ENCODE results near the gene NAP1L4.
A peak's percentile ranks its signal among the peaks of the same experiment; 100 is the strongest.

NAP1L4 gene

DNA sequence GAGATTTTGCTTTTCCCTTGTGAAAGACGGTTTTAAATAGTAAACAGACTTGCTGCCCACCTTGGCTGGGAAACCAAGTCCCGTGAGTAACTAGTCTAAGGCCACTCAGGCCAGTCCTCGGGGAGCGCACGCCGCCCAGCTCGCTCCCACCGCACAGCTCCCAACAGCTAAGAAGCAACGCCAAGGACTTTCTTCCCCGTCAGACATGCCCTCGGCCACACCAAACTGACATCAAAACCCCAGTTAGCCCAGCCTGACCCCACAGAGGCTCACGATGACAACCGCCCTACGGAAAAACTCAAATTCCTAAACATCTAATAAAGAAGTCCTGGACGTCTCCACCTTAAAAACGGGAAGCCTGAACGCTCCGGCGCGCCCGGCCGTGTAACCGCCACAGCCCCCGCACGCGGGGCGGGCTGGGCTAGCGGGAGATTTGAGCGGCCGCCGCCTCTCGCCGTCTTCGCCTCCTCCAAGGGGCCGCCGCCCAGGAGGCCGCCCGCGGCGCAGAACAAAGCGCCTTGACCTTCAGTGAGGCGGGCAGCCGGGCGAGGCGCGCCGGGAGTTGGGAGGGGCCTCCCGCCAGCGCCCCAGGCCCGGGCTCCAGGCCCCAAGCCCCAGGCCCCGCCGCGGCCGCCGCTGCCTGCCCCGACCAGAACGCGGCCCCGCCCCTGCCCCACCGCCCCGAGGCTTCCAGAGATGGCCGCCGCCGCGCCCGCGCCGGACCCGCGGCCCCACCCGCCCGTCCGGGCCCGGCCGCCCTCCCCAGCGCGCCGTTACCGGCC, 486 bp downstream of the NAP1L4 start:
- DNase-seq: peak in 2 of 4 experiments; percentile 22 to 55

DNA sequence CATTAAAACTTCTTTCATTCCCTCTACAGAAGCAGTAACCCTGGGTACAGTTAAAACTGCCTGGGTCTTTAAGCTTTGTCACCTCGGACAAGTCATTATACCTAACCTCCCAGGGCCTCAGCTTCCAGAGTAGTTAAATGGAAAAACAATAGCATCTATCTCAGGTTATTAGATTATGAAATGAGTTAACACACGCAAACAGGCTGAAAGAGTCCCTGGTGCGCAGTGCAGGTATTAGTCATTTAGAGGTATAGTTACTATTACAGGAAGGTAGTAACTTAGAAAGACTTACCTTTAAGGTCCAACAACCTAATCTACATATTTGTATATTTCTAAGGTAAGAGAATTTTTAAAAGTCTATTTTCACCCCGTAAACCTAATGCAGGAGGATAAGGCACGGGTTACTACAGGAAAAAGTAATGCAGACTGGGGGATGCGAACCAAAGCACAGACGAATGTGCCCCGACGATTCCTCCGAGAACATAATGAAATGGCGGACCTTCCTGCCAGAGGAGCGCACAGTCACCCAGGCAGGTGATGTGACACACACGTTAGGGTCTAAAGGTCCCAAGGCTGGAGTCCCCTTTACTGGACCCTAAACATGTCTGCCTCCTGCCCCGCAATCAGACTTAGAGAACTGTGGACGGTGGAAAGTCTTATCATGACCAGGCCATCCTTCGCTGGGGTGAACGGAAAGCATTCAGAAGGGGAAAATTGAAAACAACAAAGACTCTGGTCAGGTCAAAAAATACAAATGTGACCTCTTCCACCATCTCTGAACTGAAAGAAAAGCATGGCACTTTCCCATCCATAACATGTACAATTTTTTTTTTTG, 1.3 kb downstream of the NAP1L4 start:
- peak in 1 of 4 experiments; percentile 21 for DNase-seq

DNA sequence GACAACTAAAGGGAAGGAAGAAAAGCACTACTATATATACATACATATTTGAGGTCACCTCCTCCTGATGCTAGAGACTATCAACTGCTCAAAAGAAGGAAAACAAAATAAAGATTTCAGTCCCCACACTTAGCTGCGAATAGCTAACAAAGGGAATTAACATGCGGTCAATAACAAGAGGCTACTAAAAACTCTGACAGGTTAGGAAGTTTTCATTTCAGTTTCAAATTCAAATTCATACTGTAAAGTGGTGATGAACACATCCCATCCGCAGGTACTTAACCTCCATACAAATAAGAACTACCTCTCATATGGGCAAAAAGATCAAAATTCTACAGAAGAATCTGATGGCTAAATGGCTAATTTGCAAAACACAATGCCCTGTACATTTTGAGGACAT, 2.6 kb downstream of the NAP1L4 start:
- DNase-seq: no peak

DNA sequence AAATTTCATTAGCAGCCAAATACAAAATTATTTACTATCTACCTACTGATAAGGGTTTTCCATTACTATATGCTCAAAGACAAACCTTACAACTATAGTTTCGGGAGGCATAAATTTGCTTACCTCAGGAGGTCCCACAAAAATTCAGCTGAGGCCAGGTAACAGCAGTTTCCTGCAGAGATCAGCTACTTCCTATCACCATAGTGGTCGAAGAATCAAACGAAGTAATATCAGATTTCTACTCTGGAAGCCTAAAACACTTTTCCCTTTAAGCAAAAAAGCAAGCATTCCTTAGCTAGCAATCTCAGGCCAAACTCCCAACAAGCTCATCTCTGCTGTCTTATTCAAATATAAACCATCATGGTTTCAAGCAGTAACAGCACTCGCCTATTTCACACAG, 3.1 kb downstream of the NAP1L4 start:
- DNase-seq: no peak

DNA sequence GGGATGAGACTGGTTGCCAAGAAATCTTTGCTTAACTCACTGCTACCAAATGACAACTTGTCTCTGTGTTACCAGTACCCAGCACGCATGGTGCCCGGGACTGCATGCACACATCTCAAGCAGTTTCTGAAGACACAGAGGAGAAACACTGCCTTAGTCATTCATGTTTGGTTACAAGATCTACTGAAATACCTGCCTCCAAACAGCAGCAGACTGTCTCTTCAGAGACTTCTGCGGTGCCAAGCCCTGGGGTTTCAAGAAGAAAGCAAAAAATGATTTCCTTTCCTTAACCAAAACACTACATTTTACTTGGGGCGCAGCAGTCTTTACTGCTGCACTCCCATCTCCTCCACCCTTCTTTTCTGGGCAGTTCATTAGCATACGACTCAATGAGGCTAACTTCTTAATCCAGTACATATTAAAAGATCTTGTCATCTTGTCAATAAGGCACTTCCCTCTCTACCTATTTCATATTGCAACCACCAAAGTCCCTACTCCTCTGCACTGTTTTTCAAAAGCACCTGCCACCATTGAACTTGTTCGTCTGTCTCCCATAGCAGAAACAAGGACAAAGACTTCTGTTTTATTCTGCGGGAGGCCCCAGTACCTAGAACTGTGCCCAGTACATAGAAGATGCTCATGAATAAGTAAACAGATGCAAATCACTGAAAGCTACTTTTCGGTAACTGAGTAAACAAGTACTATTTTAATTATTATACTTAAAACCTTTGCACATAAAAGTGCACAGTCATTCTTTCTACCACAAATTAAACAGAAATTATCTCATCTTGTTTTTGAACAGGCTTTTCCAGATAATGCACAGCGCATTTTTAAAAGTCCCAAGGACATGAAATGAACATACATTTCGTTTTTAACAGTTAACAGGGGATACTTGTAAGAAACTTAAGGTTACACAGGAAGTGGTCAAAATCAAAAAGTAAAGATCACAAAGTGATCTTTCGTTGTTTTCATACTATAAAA, 4.0 kb downstream of the NAP1L4 start:
- no peak for DNase-seq

DNA sequence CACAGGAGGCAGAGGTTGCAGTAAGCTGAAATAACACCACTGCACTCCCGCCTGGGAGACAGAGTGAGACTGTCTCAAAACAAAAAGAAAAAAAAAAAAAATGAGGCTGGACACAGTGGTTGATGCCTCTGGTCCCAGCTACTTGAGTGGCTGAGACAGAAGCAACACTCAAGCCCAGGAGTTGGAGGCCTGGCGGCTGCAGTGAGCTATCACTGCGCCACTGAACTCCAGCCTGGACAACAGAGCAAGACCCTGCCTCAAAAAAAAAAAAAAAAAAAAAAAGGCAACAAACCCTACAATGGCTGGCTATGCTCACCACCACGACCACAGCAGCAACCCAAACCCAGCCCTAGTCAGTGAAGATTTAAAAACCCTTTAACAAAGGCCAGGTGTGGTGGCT, 8.2 kb downstream of the NAP1L4 start:
- DNase-seq: no peak

DNA sequence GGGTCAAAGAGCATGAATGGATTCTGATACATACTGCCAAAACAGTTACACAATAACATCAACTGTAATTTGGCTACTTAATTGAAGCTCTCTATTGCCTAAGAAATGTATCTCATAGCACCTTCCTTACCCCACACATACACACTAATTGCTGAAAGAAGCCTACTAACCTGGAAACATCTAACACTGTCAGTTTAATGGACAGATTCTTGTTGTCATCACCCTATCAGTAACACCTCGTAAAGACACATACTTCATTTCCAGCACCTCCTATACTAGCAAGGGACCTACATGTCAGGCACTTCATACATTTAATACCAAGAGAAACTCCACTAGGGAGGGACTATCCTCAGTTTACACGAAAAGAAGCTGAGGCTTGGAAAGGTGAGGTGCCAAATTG, 9.9 kb downstream of the NAP1L4 start:
- no peak for DNase-seq

DNA sequence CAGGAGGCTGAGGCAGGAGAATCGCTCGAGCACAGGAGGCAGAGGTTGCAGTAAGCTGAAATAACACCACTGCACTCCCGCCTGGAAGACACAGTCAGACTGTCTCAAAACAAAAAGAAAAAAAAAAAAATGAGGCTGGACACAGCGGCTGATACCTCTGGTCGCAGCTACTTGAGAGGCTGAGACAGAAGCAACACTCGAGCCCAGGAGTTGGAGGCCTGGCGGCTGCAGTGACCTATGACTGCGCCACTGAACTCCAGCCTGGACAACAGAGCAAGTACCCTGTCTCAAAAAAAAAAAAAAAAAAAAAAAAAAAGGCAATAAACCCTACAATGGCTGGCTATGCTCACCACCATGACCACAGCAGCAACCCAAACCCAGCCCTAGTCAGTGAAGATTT, 11.0 kb downstream of the NAP1L4 start:
- DNase-seq: no peak

DNA sequence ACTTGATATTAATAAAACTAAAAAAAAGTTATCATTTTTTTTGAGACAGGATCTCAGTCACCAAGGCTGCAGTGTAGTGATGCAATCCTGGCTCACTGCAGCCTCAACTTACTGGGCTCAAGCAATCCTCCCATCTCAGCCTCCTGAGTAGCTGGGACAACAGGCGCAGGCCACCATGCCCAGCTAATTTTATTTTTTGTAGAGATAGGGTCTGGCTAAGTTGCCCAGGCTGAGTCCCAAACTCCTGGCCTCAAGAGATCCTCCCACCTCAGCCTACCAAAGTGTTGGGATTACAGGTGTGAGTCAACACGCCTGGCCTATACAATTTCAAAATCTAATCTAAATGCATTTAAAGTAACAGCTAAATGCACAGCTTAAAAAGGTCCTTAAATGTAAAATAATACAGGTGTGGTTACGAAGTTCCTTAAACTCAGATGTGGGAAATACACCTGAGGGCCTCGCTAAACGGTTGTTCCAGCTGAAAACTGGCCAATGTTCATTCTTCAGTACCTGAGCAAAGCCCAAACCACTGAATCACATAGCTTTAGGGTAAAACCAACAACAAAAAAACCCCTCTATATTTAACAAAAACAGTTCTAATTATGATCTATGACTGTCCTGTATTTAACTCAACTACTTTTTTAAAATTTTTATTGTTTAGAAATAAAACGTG, 11.8 kb downstream of the NAP1L4 start:
- DNase-seq: no peak

DNA sequence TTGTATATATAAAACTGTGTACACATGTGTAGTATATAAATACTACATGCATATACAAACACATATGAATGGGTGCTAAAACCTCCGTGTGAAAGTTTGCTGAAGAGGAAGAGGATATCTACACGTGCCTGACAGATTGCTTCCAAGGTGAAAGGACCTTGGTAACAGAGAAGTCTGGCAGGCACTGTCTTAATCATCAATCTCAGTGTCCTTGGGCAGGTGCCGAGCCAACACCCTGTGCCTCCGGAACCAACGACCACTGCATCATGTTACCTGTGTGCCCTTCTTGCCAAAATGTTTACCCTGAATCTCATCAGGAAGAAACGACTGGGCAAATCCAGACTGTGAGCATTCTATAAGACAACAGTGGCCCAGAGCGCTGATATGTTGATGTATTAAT, 15.0 kb downstream of the NAP1L4 start:
- DNase-seq: no peak

DNA sequence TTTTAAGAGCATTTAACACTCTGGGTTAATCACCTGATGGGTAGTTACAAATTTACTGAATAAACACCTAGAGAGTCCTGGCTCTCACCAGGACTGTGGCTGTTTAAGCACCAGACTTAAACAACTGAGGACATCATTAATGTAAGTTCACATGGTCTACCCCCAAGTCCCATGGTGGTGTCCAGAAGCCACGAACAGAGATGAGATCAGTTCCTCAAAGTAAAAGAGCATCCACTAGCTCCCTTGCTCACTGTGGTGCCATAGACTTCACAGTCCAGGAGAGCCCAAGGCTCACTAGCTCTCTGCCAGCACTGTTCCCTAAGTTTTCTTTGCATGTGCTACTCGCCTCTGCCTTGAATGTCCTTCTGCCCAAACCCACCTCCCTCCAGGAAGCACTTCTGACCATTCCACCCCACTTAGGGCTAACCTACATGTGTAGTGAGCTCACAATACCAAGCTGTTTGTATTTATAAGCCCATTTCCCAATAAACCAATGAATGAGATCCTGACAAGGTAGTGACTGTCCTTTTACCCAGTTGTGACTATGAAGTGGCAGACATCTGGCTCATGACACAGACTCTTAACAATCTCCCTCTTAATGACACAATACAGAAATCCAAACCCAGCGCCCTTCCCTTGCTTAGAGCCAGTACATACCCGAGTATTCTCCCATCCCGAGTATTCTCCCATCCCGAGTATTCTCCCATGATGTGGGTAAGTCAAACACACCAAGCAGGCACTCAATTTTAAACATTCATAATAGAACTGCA, 15.7 kb downstream of the NAP1L4 start:
- no peak for DNase-seq

DNA sequence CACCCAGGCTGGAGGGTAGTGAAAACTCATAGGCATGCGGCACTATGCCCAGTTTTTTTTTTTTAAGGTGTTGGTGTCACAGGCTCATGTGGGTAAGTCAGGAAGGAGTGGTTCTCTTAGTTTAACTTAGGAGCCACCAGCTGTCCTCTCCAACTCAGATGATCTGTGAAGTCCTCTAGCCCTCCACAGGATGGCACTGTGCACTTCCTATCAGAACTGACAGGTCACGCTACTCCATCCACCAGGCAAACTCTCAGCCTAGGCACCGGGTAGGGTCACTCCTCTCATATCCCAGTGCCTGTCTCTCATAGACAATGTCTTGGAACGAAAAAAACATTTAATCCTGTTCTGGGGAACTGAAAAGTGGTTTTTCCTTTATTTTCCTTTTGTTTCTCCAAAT, 16.5 kb downstream of the NAP1L4 start:
- peak in 1 of 4 experiments; percentile 17 for DNase-seq

DNA sequence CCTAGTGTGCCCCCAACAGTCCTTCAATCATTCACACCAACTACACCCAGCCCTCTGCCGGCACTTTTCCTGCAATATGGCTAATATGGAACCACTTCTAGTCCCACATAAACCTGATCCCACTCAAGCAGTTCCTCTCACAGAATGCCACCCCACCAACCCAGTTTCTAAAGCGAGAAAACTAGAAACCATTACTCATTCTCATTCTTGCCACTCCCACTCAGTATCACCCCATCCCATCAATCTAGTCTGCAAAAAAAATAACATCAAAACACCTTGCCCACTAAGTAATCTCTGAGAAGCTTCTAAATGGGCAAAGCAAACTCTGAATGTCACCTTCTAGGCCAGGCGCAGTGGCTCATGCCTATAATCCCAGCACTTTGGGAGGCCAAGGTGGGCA, 17.9 kb downstream of the NAP1L4 start:
- no peak for DNase-seq

DNA sequence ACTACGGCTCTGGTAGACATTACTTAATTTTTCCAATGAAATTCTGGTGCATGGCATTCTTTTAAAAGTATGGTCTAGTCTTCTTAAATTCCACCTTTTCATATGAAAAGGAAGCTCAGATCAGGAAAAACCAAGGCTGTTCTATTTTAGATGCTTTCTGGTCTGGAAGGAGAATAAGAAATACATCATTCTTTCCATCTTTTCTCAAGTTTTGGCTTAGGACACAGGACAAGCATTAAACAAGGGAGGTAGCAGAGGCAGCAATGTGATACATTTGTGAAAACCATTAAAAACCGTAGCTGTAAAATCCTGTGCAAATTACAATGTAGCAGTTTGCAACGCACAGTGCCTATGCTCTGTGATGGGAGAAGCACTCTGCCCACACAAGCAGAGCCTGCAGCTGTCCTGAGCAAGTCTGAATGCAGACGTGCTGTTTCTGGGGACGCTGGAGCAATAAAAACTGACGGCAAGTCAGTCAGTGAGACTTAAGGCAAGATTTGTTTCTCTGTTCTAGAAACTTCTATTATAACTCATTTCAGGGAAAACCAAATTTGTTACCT, 23.7 kb downstream of the NAP1L4 start:
- no peak for DNase-seq

DNA sequence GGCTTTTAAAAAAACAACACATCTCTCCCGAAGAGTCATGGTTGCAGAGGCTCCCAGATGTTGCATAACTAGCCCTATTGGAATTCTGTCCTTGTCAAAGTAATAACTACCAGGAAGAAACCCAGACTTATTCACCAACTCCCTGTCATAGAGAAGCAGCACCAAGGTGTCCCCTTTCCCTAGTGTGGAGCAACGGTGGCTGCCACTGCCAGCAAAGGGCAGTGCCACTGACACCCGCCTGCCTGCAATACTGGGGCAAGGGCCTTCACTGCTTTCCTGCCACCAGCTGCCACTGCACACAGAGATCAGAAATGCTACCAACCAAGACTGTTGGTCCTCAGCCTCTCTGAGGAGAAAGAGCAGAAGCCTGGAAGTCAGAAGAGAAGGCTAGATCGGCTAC, 27.3 kb downstream of the NAP1L4 start:
- no peak for DNase-seq

DNA sequence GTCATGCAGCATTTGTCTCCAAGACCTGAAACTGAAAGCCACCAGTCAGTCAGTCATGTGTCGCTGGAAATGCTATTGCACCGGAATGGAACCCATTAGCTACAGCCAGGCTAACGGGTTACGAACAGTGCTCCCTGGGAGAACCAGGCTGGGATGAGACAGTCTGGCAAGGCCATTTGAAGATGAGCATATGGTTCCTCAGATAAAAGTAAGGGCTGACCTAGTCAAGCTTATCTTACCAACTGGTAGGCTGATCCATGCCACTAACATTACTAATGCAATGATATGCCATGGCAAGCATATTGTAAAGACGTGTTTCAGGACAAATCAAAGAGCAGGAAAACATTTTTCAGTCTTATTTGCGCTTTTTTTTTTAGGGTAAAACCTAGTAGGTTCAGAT, 28.4 kb downstream of the NAP1L4 start:
- no peak for DNase-seq

DNA sequence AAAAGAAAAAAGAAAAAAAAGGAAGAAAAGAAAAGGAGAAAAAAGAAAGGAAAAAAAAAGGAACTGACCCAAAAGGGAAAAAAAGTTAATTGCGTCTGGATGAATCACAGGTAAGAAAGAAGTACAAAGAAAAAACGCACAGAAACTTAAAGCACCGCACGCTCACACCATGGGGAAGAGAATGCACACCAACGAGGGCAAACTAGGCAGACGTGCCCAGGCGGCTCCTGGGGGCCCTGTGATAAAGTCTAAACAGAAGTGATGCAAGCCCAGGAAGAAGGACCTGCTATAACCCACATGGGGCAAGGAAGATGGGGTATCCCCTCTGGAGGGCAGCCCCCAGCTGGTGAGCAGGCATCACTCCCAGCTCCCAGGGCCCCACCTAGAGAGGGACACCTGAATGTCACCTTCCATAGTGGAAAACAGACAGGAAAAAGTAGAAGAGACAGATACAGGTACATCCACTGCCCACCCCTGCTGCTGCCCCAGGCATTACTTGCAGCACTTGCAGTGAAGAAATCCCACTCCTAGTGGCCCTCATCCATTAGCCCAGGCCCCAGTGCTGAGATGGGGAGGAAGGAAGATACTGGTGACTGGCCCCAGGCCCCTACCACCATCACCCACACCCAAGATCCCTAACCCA, 28.9 kb downstream of the NAP1L4 start:
- no peak for DNase-seq

DNA sequence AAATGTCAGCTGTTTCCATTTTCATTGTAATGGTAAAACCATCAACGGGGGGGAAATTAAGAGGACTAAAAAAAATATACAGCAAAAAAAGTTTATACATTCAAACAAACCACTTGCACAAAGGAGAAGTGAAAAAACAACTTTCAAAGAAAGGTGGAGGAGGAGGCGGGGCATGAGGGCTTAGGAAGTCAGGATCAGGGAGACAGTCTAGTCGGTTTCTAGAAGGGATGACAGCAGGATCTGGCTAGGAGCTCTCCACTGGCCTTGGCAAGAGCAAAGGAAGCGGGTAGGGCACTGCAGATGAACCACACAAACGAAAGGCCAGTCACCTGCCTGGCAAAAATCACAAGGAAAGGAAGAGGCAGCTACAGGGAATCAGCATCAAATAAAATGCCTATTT, 31.0 kb downstream of the NAP1L4 start:
- DNase-seq: no peak

DNA sequence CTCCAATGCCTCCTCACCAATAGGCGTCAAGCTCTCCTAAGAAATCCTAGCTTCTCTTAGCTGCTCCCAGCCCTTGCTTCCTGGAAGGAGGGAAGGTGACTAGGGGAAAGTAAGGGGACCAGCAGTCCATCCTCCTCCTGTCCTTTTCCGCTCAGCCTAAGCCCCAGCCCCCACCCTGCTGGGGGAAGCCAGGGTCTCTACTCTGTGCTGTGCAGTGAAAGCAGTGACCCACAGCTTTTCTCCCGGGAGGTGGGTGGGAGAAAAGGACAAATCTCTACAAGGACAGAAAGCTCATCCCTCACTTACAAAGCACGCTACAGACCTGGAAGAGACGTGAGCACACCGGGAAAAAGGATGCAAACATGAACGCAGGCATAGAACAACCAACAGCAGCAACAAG, 32.0 kb downstream of the NAP1L4 start:
- DNase-seq: no peak

DNA sequence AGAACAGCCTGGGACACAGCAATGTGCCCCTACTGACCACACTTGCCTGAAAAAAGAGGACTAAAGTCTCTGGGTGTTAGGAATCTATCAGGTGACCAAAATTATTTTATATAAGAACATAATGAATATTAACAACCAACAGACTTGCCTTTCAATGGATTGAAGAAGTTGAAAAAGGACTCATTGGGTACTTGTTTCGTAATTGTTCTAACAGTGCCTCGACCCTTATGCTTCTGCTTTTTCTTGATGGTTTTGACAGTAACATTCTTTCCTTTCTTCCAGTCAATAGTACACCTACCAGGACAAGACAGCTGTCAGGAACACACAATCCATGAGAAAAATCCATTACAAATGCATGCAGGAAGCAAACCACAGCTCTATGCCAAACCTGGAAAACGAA, 33.9 kb downstream of the NAP1L4 start:
- no peak for DNase-seq

DNA sequence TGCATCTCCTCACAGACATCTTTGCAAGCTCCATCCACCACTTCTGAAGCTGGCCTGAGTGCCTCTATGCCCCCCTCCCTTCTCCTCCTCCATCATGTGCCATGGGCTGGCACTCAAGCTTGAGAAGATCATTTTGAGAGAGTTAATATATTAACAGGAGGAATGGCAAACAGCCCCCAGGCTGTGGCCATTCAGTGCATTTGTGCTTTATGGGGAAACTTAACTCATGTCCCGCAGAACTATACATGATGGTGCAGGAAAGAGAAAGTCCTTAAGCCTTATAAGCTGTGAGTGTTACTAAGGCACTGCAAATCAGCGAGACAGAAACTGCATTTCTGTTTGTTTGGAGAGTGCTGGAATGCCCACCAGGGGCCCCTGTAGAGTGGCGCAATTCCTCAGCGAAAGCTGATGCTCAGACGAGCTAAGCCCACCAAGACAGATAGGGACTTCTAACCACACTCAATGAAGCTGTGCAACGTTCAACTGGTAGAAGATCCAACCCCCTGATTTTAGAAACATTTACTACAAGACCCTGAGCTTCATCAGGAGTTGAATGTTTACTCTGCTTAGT, 36.1 kb downstream of the NAP1L4 start:
- DNase-seq: no peak
